OCI-LY7 (cell line): ENCODE data around the gene DST.

ENCODE experiments used
- CTCF ChIP-seq: fragments of 200-600 bp; sonication (generic); conservative IDR thresholded peaks from 2 replicates; pipeline ENCODE4 v1.5.1; 2014; ENCODE audit warnings: mild to moderate bottlenecking, antibody characterized with exemption, low read length, moderate library complexity, mixed read lengths
- EZH2phosphoT487 ChIP-seq: fragments of 200-600 bp; sonication (generic); IDR thresholded peaks from 2 replicates; pipeline ENCODE4 v1.6.1; 2018; ENCODE audit warnings: low read depth, borderline replicate concordance, mild to moderate bottlenecking, mixed run types, antibody characterized with exemption, low read length, moderate library complexity, mixed read lengths

- no peak for TF ChIP-seq CTCF
- no peak for TF ChIP-seq EZH2phosphoT487
Measured at GRCh38 chr6:56532766-56533551, 109.7 kb downstream of the DST start.
